ENCODE results near the gene SRF.

The SRF gene

GRCh38 chr6:43205849-43206248, 34.8 kb downstream of the SRF start:
- TF ChIP-seq CTCF (IDR thresholded peaks at IDR 0.05; ENCODE audit: borderline replicate concordance, control extremely low read depth, extremely low read depth, insufficient read depth, missing control alignments), result no peak
- DNase-seq (ENCODE audit: low spot score), result no peak
- in situ Hi-C loops (cut with MboI; ENCODE audit: low sequenced_read_pairs, unreplicated experiment), result no loop called here

GRCh38 chr6:43207286-43207685, 36.2 kb downstream of the SRF start:
- TF ChIP-seq CTCF (IDR thresholded peaks at IDR 0.05; ENCODE audit: borderline replicate concordance, control extremely low read depth, extremely low read depth, insufficient read depth, missing control alignments), result no peak
- in situ Hi-C loops (cut with MboI; ENCODE audit: low sequenced_read_pairs, unreplicated experiment), result no loop called here
- DNase-seq (ENCODE audit: low spot score), result no peak

GRCh38 chr6:43211955-43212354, 40.9 kb downstream of the SRF start:
- no peak for TF ChIP-seq CTCF (IDR thresholded peaks at IDR 0.05; ENCODE audit: borderline replicate concordance, control extremely low read depth, extremely low read depth, insufficient read depth, missing control alignments)
- DNase-seq (ENCODE audit: low spot score), result no peak
- in situ Hi-C loops (cut with MboI; ENCODE audit: low sequenced_read_pairs, unreplicated experiment), result no loop called here

GRCh38 chr6:43213431-43213830, 42.4 kb downstream of the SRF start:
- in situ Hi-C loops (cut with MboI; ENCODE audit: low sequenced_read_pairs, unreplicated experiment), result no loop called here
- no peak for TF ChIP-seq CTCF (IDR thresholded peaks at IDR 0.05; ENCODE audit: borderline replicate concordance, control extremely low read depth, extremely low read depth, insufficient read depth, missing control alignments)
- DNase-seq (ENCODE audit: low spot score), result no peak

GRCh38 chr6:43215066-43215465, 44.0 kb downstream of the SRF start:
- in situ Hi-C loops (cut with MboI; ENCODE audit: low sequenced_read_pairs, unreplicated experiment), result no loop called here
- DNase-seq (ENCODE audit: low spot score), result no peak
- no peak for TF ChIP-seq CTCF (IDR thresholded peaks at IDR 0.05; ENCODE audit: borderline replicate concordance, control extremely low read depth, extremely low read depth, insufficient read depth, missing control alignments)

GRCh38 chr6:43216200-43216599, 45.1 kb downstream of the SRF start:
- in situ Hi-C loops (cut with MboI; ENCODE audit: low sequenced_read_pairs, unreplicated experiment), result no loop called here
- DNase-seq (ENCODE audit: low spot score), result no peak
- TF ChIP-seq CTCF (IDR thresholded peaks at IDR 0.05; ENCODE audit: borderline replicate concordance, control extremely low read depth, extremely low read depth, insufficient read depth, missing control alignments), result no peak

GRCh38 chr6:43217351-43217750, 46.3 kb downstream of the SRF start:
- no peak for DNase-seq (ENCODE audit: low spot score)
- TF ChIP-seq CTCF (IDR thresholded peaks at IDR 0.05; ENCODE audit: borderline replicate concordance, control extremely low read depth, extremely low read depth, insufficient read depth, missing control alignments), result no peak
- in situ Hi-C loops (cut with MboI; ENCODE audit: low sequenced_read_pairs, unreplicated experiment), result no loop called here

Measured in GM13976 (cell line).